Caco-2 (cell line): ENCODE data around the gene VIPR1. TPM values are rescaled to one million over a fixed set of nuclear protein-coding genes. Genes with fewer than 3 reads are reported as not detected.

Experiments
- BruUV-seq: library from RNA; stranded (reverse); fragments of 400-500 nt; replicated peaks from 2 replicates; lab custom pipeline; 2021; lab: Mats Ljungman, UMichigan
- CTCF ChIA-PET: fragments of 300-600 bp; sonication (Branson Sonifier 250); formaldehyde crosslinking; loops from one replicate; lab custom pipeline; 2022; ENCODE audit warnings: antibody characterized with exemption; lab: Charles Lee
- POLR2A ChIA-PET: fragments of 300-600 bp; sonication (Branson Sonifier 250); formaldehyde crosslinking; loops from one replicate; lab custom pipeline; 2022; ENCODE audit warnings: antibody characterized with exemption; lab: Charles Lee
- DNase-seq, 2 experiments: peaks; one replicate each; pipeline versions ENCODE4 v3.0.0 to v3.0.0-alpha.2; 2020 to 2022
- H3K27me3 ChIP-seq: replicated peaks from 2 replicates; pipeline ENCODE4 v1.6.0; 2011; ENCODE audit warnings: low read length; ENCODE audit not compliant: control insufficient read depth, insufficient read depth
- H3K36me3 ChIP-seq: 2 replicates; pipeline ENCODE4 v1.5.1; 2011; ENCODE audit warnings: low read length; ENCODE audit not compliant: control insufficient read depth, insufficient read depth
- H3K4me1 ChIP-seq: fragments of 250-450 bp; sonication (Bioruptor Pico); 2 replicates; pipeline ENCODE4 v1.5.1; 2020; ENCODE audit warnings: mild to moderate bottlenecking
- H3K4me3 ChIP-seq: 2 replicates; pipeline ENCODE4 v1.5.1; 2011; ENCODE audit warnings: low read depth, mild to moderate bottlenecking, control low read depth, low read length
- H3K9me3 ChIP-seq: fragments of 250-450 bp; sonication (Bioruptor Pico); 2 replicates; pipeline ENCODE4 v1.5.1; 2020; ENCODE audit warnings: mild to moderate bottlenecking, moderate library complexity
- H3K27ac Mint-ChIP-seq: one replicate; pipeline ENCODE4 v1.8.0; 2022; ENCODE audit warnings: mixed read lengths; ENCODE audit not compliant: unreplicated experiment
- H3K27me3 Mint-ChIP-seq: one replicate; pipeline ENCODE4 v1.8.0; 2022; ENCODE audit warnings: mixed read lengths; ENCODE audit not compliant: insufficient read depth, unreplicated experiment
- H3K36me3 Mint-ChIP-seq: one replicate; pipeline ENCODE4 v1.8.0; 2022; ENCODE audit warnings: mild to moderate bottlenecking, mixed read lengths; ENCODE audit not compliant: insufficient read depth, unreplicated experiment
- H3K4me1 Mint-ChIP-seq: one replicate; pipeline ENCODE4 v1.8.0; 2022; ENCODE audit warnings: low read depth, mixed read lengths; ENCODE audit not compliant: unreplicated experiment
- H3K4me3 Mint-ChIP-seq: one replicate; pipeline ENCODE4 v1.8.0; 2022; ENCODE audit warnings: mild to moderate bottlenecking, moderate library complexity, mixed read lengths; ENCODE audit not compliant: unreplicated experiment
- H3K9me3 Mint-ChIP-seq: one replicate; pipeline ENCODE4 v1.8.0; 2022; ENCODE audit warnings: mixed read lengths; ENCODE audit not compliant: unreplicated experiment
- CTCF ChIP-seq, 2 experiments: fragments of 200-600 bp in 1 of 2; IDR thresholded peaks; 1 replicate in 1 of 2; 2 replicates in 1 of 2; pipeline versions ENCODE4 v1.5.1 to v1.8.0; 2011 to 2022; ENCODE audit warnings: antibody characterized with exemption in 1 of 2, control low read depth in 1 of 2, inconsistent platforms in 1 of 2, low read depth in 1 of 2, low read length in 1 of 2, mild to moderate bottlenecking in 1 of 2, moderate library complexity in 1 of 2; ENCODE audit not compliant: insufficient read depth in 1 of 2, severe bottlenecking in 1 of 2, unreplicated experiment in 1 of 2
- intact Hi-C: fragments of 100-400 bp; cut with micrococcal nuclease; formaldehyde crosslinking; loops from one replicate; pipeline ENCODE4 v1.10.0; 2022; ENCODE audit not compliant: unreplicated experiment
- total RNA-seq: library from RNA; stranded (reverse); gene quantifications from 2 replicates; pipeline ENCODE4 v1.2.3, GENCODE V29; 2022

VIPR1 gene
- total RNA-seq, 1 experiment from 2014 or later = 3.8 TPM

GRCh38 chr3:42562047-42562907 lies 59.8 kb downstream of the VIPR1 start:
- no peaks in the 10 kb centered on the region for H3K4me1 ChIP-seq
- POLR2A ChIA-PET = no interaction called here
- no TSS peak for BruUV-seq

GRCh38 chr3:42569593-42570142 lies 67.2 kb downstream of the VIPR1 start:
- no peaks in the 10 kb centered on the region for H3K9me3 Mint-ChIP-seq
- no peaks in the 10 kb centered on the region for H3K27me3 Mint-ChIP-seq
- H3K27ac Mint-ChIP-seq = no peak overlapping the region
- DNase-seq = no peak
- no peak overlapping the region for H3K4me3 Mint-ChIP-seq
- H3K27me3 ChIP-seq = no peaks in the 10 kb centered on the region
- no peak for TF ChIP-seq CTCF (IDR thresholded peaks at IDR 0.05; ENCODE audit: insufficient read depth in 1 of 2, low read depth in 1 of 2, low read length in 1 of 2, severe bottlenecking in 1 of 2, unreplicated experiment in 1 of 2)
- no peak overlapping the region for H3K4me3 ChIP-seq
- BruUV-seq = no TSS peak
- no peaks in the 10 kb centered on the region; the same call in 1 of the 2 replicates for H3K36me3 ChIP-seq
- CTCF ChIA-PET = no interaction called here
- intact Hi-C loops = loop anchor here (5.0 to 10.0 kb wide), 2 partner anchors 173 to 265 kb away; no protein-coding TSS in a partner anchor
- no peaks in the 10 kb centered on the region for H3K4me1 ChIP-seq
- no peaks in the 10 kb centered on the region for H3K9me3 ChIP-seq
- H3K36me3 Mint-ChIP-seq = peaks cover 24% of the 10 kb centered on the region
- H3K4me1 Mint-ChIP-seq = no peaks in the 10 kb centered on the region
- POLR2A ChIA-PET = no interaction called here

More at GRCh38 chr3:42562047-42562907, 59.8 kb downstream of the VIPR1 start:
- H3K27me3 ChIP-seq = no peaks in the 10 kb centered on the region
- CTCF ChIA-PET = no interaction called here
- H3K9me3 ChIP-seq = no peaks in the 10 kb centered on the region
- no peak overlapping the region for H3K4me3 ChIP-seq
- Mint-ChIP-seq H3K4me3 (no peak overlapping the region), H3K27me3 (no peaks in the 10 kb centered on the region), H3K27ac (no peak overlapping the region), H3K4me1 (peaks cover 7% of the 10 kb centered on the region), H3K9me3 (no peaks in the 10 kb centered on the region), H3K36me3 (peaks cover 43% of the 10 kb centered on the region)
- intact Hi-C loops = no loop called here
- no peaks in the 10 kb centered on the region; the same call in 1 of the 2 replicates for H3K36me3 ChIP-seq
- no peak for DNase-seq
- no peak for TF ChIP-seq CTCF (IDR thresholded peaks at IDR 0.05; ENCODE audit: insufficient read depth in 1 of 2, low read depth in 1 of 2, low read length in 1 of 2, severe bottlenecking in 1 of 2, unreplicated experiment in 1 of 2)

- Mint-ChIP-seq H3K4me3 (no peak overlapping the region), H3K4me1 (no peaks in the 10 kb centered on the region), H3K27me3 (no peaks in the 10 kb centered on the region), H3K36me3 (peaks cover 25% of the 10 kb centered on the region), H3K9me3 (no peaks in the 10 kb centered on the region), H3K27ac (no peak overlapping the region)
- Histone ChIP-seq H3K9me3 (no peaks in the 10 kb centered on the region), H3K4me3 (no peak overlapping the region), H3K4me1 (no peaks in the 10 kb centered on the region), H3K27me3 (no peaks in the 10 kb centered on the region), H3K36me3 (no peaks in the 10 kb centered on the region)
- no TSS peak for BruUV-seq
- CTCF ChIA-PET = no interaction called here
- TF ChIP-seq CTCF (IDR thresholded peaks at IDR 0.05; ENCODE audit: insufficient read depth in 1 of 2, low read depth in 1 of 2, low read length in 1 of 2, severe bottlenecking in 1 of 2, unreplicated experiment in 1 of 2) = peak; percentile 34 to 76
- peak; percentile 71 to 74 for DNase-seq
- intact Hi-C loops = loop anchor here (2.0 to 10.0 kb wide), 4 partner anchors 29 to 263 kb away; partner anchors contain the start of gene NKTR
- POLR2A ChIA-PET = no interaction called here
Measured at GRCh38 chr3:42572278-42572677, 69.8 kb downstream of the VIPR1 start.
